Kidney (tissue), 14 donors: Measurements from ENCODE around the gene AIFM1. TPM values are rescaled to one million over a fixed set of nuclear protein-coding genes. Genes with fewer than 3 reads are reported as not detected.

Experiments used
- DNase-seq, 5 donors: peaks; one replicate each; pipeline ENCODE4 v3.0.0-alpha.2; 2013 to 2020
- FAIRE-seq: peaks from 2 replicates; lab custom pipeline; 2012; peaks lifted over from hg19 to GRCh38; lab: Jason Lieb, UNC
- H3K27ac ChIP-seq, 2 donors: one replicate each; pipeline ENCODE4 v1.7.0; 2013; ENCODE audit warnings: low read depth in 2 of 2, low read length in 2 of 2, inconsistent platforms in 1 of 2
- H3K27me3 ChIP-seq: one replicate; pipeline ENCODE4 v1.7.1; 2013; ENCODE audit warnings: low read length, inconsistent platforms; ENCODE audit not compliant: control insufficient read depth, insufficient read depth
- H3K36me3 ChIP-seq, 3 donors: one replicate each; pipeline versions ENCODE4 v1.7.0 to v1.7.1; 2013; ENCODE audit warnings: low read length in 3 of 3, control low read depth in 1 of 3, inconsistent platforms in 1 of 3; ENCODE audit not compliant: insufficient read depth in 3 of 3, control insufficient read depth in 2 of 3
- H3K4me1 ChIP-seq, 3 donors: one replicate each; pipeline versions ENCODE4 v1.7.0 to v1.7.1; 2013; ENCODE audit warnings: low read length in 3 of 3, inconsistent platforms in 1 of 3, low read depth in 1 of 3; ENCODE audit not compliant: control insufficient read depth in 2 of 3, insufficient read depth in 2 of 3
- H3K4me3 ChIP-seq, 3 donors: one replicate each; pipeline versions ENCODE4 v1.7.0 to v1.8.1; 2013; ENCODE audit warnings: low read length in 3 of 3, control low read depth in 1 of 3, inconsistent platforms in 1 of 3
- H3K9ac ChIP-seq, 3 donors: one replicate each; pipeline versions ENCODE4 v1.7.0 to v1.7.1; 2013; ENCODE audit warnings: low read length in 3 of 3, control low read depth in 1 of 3, inconsistent platforms in 1 of 3
- H3K9me3 ChIP-seq, 3 donors: one replicate each; pipeline versions ENCODE4 v1.7.0 to v1.7.1; 2013; ENCODE audit warnings: low read length in 3 of 3, control low read depth in 1 of 3, inconsistent platforms in 1 of 3; ENCODE audit not compliant: control insufficient read depth in 2 of 3, insufficient read depth in 1 of 3
- CTCF ChIP-seq: IDR thresholded peaks from 3 replicates; pipeline ENCODE4 v1.5.1; 2012; ENCODE audit warnings: mild to moderate bottlenecking, moderate library complexity, borderline replicate concordance; ENCODE audit not compliant: insufficient read depth; ENCODE audit errors: extremely low read depth
- intact Hi-C: fragments of 100-400 bp; cut with DNase I; formaldehyde crosslinking; loops from one replicate; pipeline ENCODE4 v1.11.1; 2022
- polyA plus RNA-seq: library from polyadenylated mRNA; stranded (reverse); fragments of 350-450 nt; fragmentation: Illumina TruSeq; extraction: RNeasy Lipid Tissue Mini Kit (QIAGEN cat#74804); gene quantifications from one replicate; pipeline ENCODE4 v1.2.3, GENCODE V29; 2014; ENCODE audit warnings: low read depth, low replicate concordance; ENCODE audit not compliant: insufficient read depth
- total RNA-seq: library from RNA; stranded (reverse); fragmentation: NEBNext Ultra II Directional; extraction: Animal tissue kit (Norgen Biotek cat#: 25700); gene quantifications from one replicate; pipeline ENCODE4 v1.2.1, GENCODE V29; 2021
- donor health status: control.
- donor health status: control.
- donor health status: control.
- donor health status: control.
- donor health status: control.
- donor health status: DM: yes; HTN: yes; CAD: no.
- donor health status: Normal renal cell carcinoma (clear cell type).

Gene AIFM1
- total and polyA plus RNA-seq, 2 donors from 2014 or later: 55.0 to 255 TPM

DNA sequence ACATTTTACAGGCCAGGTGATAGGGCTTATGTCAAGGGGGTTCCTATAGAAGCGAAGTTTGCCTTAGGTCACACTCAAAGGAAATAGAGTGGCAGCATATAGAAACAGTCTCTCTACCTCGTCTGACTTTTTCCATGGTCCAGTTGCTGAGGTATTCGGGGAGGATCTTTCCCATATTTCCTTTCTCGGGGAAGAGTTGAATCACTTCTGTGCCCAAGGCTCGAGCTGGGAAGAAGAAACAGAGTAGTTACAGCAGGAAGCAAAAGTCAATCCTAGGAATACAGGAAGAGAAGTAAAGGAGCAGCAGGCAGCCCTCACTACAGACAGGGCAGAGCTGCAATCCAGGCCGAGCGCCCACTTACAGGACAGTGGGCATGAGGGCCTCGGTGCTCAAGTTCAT lies 28.7 kb downstream of the AIFM1 start:
- intact Hi-C loops: no loop called here
- H3K4me1 ChIP-seq: no peaks in the 10 kb centered on the region
- no peak overlapping the region for H3K9ac ChIP-seq
- peaks cover 0 to 14% (median 10%) of the 10 kb centered on the region in 3 donors for H3K36me3 ChIP-seq
- peak in 2 of 5 donors; percentile 7 to 8 for DNase-seq
- H3K9me3 ChIP-seq: no peaks in the 10 kb centered on the region
- no peak for TF ChIP-seq CTCF
- no peaks in the 10 kb centered on the region for H3K27me3 ChIP-seq
- no peak overlapping the region for H3K27ac ChIP-seq
- no peak overlapping the region for H3K4me3 ChIP-seq
- FAIRE-seq: no peak

DNA sequence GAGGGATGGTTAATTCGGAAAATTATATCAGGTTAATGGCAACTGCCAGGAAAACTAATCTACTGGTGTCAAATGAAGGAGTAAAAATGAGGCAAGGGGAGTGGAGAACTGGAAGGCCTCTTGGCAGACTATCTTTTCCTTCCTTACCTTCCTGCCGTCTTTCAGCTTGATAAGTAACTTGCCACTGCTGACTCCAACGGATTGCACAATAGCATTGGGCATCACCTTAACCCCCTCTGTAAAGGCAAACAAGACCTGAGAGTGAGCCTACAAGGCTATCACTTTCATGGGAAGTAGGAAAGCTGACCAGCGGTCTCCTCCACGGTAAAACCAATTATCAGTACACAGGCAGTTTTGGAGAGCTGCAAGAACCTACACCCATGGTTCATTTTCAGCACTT lies 29.1 kb downstream of the AIFM1 start:
- Histone ChIP-seq H3K27me3 (no peaks in the 10 kb centered on the region), H3K9me3 (no peaks in the 10 kb centered on the region), H3K27ac (no peak overlapping the region), H3K36me3 (peaks cover 0 to 11% (median 10%) of the 10 kb centered on the region in 3 donors), H3K4me3 (no peak overlapping the region), H3K4me1 (no peaks in the 10 kb centered on the region), H3K9ac (no peak overlapping the region)
- no peak for FAIRE-seq
- no peak for DNase-seq
- intact Hi-C loops: no loop called here
- TF ChIP-seq CTCF: no peak

DNA sequence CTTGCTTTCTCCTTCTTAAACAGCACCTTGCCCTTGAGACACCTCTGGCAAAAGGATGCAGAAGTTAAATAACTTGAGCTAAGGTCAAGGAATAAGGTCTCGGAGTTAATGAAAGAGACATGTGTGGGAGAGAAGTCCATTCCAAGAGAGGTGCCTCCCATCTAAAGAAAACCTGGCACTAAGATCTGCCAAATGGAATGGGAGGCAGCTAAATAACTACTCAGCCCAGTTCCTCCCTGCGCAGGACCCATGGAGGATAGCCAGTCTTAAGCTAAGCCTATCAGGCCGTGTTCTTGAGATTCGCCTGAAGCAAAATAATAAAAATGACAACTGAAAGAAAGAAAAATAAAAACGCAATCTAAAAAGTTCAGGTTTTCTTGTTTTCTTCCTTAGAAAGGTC lies 34.7 kb downstream of the AIFM1 start:
- no peak overlapping the region for H3K4me3 ChIP-seq
- no peak overlapping the region for H3K9ac ChIP-seq
- H3K9me3 ChIP-seq: no peaks in the 10 kb centered on the region
- H3K36me3 ChIP-seq: peaks cover 0 to 28% (median 7%) of the 10 kb centered on the region in 3 donors
- FAIRE-seq (no peak), DNase-seq (no peak)
- no peaks in the 10 kb centered on the region for H3K4me1 ChIP-seq
- intact Hi-C loops: no loop called here
- H3K27ac ChIP-seq: no peak overlapping the region
- H3K27me3 ChIP-seq: no peaks in the 10 kb centered on the region
- TF ChIP-seq CTCF: no peak

DNA sequence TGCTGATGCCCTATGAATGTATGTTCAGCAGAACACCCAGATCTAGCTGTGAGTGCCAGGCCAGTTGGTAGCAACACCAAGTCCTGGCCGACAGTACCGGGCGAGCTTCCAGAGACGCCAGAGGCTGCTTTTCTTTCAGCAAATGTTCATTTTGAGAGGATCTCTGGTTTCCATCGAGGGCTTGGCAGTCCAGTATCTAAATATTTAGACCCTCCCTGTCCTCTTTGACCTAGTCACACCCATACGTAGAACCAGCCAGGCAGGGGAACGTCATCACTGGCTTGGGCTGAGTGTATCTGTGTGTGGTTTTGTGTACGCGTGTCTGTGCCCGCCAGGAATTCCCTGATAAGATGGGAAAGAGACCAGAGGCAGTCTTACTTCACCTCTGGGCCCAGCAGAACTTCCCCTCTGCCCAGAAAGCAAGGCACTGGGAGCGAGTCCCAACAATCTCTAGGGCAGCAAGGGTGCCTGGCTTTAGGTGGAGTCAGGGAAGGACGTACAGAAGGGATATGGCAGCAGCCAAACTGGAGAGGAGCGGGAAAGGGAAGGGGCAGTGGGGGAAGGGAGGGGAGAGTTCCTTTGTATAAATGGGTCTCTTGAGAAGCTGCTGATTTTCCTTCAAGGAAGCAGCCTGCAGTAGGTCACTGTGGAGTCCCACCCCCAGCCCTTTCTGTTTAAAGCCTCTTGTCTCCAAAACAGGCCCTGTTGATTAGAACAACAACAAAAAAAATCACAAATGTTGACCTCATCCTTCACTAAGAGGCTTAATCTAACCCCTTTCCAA lies 40.4 kb downstream of the AIFM1 start:
- no peak for TF ChIP-seq CTCF

More for the DNA sequence above, 40.4 kb downstream of the AIFM1 start:
- intact Hi-C loops: no loop called here
- H3K27ac ChIP-seq: no peak overlapping the region
- H3K27me3 ChIP-seq: no peaks in the 10 kb centered on the region
- FAIRE-seq: no peak
- no peak overlapping the region for H3K4me3 ChIP-seq
- H3K9ac ChIP-seq: no peak overlapping the region
- H3K36me3 ChIP-seq: peaks cover 0 to 15% (median 0%) of the 10 kb centered on the region in 3 donors
- H3K4me1 ChIP-seq: no peaks in the 10 kb centered on the region
- no peak for DNase-seq
- no peaks in the 10 kb centered on the region for H3K9me3 ChIP-seq
